DND-41 (cell line): Measurements from ENCODE around the gene ASF1A.

Source experiments
- ATAC-seq: fragments of 200-7000 bp; cut with Tn5 transposase; 3 replicates; pipeline ENCODE4 v1.9.1; 2021; ENCODE audit warnings: low read depth; ENCODE audit not compliant: insufficient read depth
- DNase-seq: peaks from one replicate; pipeline ENCODE4 v3.0.0-alpha.2; 2020
- H2AFZ ChIP-seq: 2 replicates; pipeline ENCODE4 v1.6.0; 2012; ENCODE audit warnings: low read depth, low read length
- H3K27ac ChIP-seq: 2 replicates; pipeline ENCODE4 v1.5.1; 2012; ENCODE audit warnings: low read length, inconsistent platforms
- H3K27me3 ChIP-seq: fragments of 200-600 bp; sonication (generic); 2 replicates; pipeline ENCODE4 v1.6.0; 2012; ENCODE audit warnings: low read length, mild to moderate bottlenecking, inconsistent platforms; ENCODE audit not compliant: insufficient read depth, poor library complexity
- H3K36me3 ChIP-seq: 2 replicates; pipeline ENCODE4 v1.5.1; 2012; ENCODE audit warnings: low read length, inconsistent platforms; ENCODE audit not compliant: insufficient read depth
- H3K4me1 ChIP-seq: 2 replicates; pipeline ENCODE4 v1.5.1; 2012; ENCODE audit warnings: mild to moderate bottlenecking, low read length; ENCODE audit not compliant: insufficient read depth
- H3K4me2 ChIP-seq: 2 replicates; pipeline ENCODE4 v1.6.0; 2012; ENCODE audit warnings: mild to moderate bottlenecking, moderate library complexity, low read length, inconsistent platforms; ENCODE audit not compliant: insufficient read depth
- H3K4me3 ChIP-seq, 2 experiments: fragments of 200-600 bp in 1 of 2; shearing (Covaris generic) in 1 of 2; 2 replicates each; pipeline ENCODE4 v1.5.1; 2012 to 2016; ENCODE audit warnings: inconsistent platforms in 2 of 2, low read length in 2 of 2, mild to moderate bottlenecking in 2 of 2, low read depth in 1 of 2, moderate library complexity in 1 of 2
- H3K79me2 ChIP-seq: 2 replicates; pipeline ENCODE4 v1.6.0; 2012; ENCODE audit warnings: low read length, inconsistent platforms; ENCODE audit not compliant: insufficient read depth
- H3K9ac ChIP-seq: 2 replicates; pipeline ENCODE4 v1.6.0; 2012; ENCODE audit warnings: low read depth, mild to moderate bottlenecking, inconsistent platforms, low read length, moderate library complexity
- H3K9me3 ChIP-seq: 2 replicates; pipeline ENCODE4 v1.5.1; 2012; ENCODE audit warnings: low read length, moderate library complexity, mild to moderate bottlenecking, inconsistent platforms; ENCODE audit not compliant: insufficient read depth, severe bottlenecking
- H4K20me1 ChIP-seq: 2 replicates; pipeline ENCODE4 v1.6.0; 2012; ENCODE audit warnings: low read length; ENCODE audit not compliant: insufficient read depth
- CTCF ChIP-seq: IDR thresholded peaks from 2 replicates; pipeline ENCODE4 v1.5.1; 2012; ENCODE audit warnings: borderline replicate concordance, low read length, moderate library complexity, mild to moderate bottlenecking; ENCODE audit not compliant: poor library complexity, severe bottlenecking; ENCODE audit errors: extremely low read depth
- EZH2 ChIP-seq: IDR thresholded peaks from 3 replicates; pipeline ENCODE4 v1.6.1; 2012; ENCODE audit warnings: borderline replicate concordance, low read depth, mild to moderate bottlenecking, moderate library complexity, low read length, inconsistent platforms; ENCODE audit not compliant: severe bottlenecking

Gene ASF1A

GRCh38 chr6:118860880-118861279 lies 33.1 kb upstream of the ASF1A start:
- Histone ChIP-seq H3K4me3 (no peak overlapping the region), H3K27me3 (no peaks in the 10 kb centered on the region), H3K27ac (no peak overlapping the region), H3K9ac (no peak overlapping the region), H4K20me1 (no peaks in the 10 kb centered on the region), H2AFZ (no peak overlapping the region), H3K4me1 (no peaks in the 10 kb centered on the region), H3K9me3 (no peaks in the 10 kb centered on the region), H3K79me2 (no peaks in the 10 kb centered on the region), H3K36me3 (peaks cover 8% of the 10 kb centered on the region; the same call in 1 of the 2 replicates), H3K4me2 (no peak overlapping the region)
- ATAC-seq = peak; percentile 31; the same call in 1 of the 3 replicates
- TF ChIP-seq EZH2 = no peak
- TF ChIP-seq CTCF = no peak
- no peak for DNase-seq

DNA sequence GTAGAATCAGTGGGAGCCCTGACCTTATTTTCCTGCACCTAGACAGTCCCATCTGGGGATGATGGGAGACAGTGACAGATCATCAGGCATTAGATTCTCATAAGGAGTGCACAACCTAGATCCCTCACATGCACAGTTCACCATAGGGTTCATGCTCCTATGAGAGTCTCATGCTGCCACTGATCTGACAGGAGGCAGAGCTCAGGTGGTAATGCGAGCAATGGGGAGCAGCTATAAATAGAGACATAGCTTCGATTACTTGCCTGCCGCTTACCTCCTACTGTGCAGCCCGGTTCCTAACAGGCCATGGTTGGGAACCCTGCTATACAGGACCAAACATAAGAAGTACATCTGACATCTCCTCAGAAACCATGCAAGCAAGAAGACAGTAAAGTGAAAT lies 31.5 kb upstream of the ASF1A start:
- TF ChIP-seq CTCF = no peak
- no peak for TF ChIP-seq EZH2
- H3K9me3 ChIP-seq = no peaks in the 10 kb centered on the region
- no peak overlapping the region for H3K9ac ChIP-seq
- H3K27ac ChIP-seq = no peak overlapping the region
- peaks cover 8% of the 10 kb centered on the region; the same call in 1 of the 2 replicates for H3K36me3 ChIP-seq
- no peak for ATAC-seq
- no peak overlapping the region for H3K4me3 ChIP-seq
- H3K27me3 ChIP-seq = no peaks in the 10 kb centered on the region
- no peak overlapping the region for H2AFZ ChIP-seq
- no peaks in the 10 kb centered on the region for H4K20me1 ChIP-seq
- DNase-seq = no peak
- H3K4me1 ChIP-seq = no peaks in the 10 kb centered on the region
- H3K79me2 ChIP-seq = no peaks in the 10 kb centered on the region
- no peak overlapping the region for H3K4me2 ChIP-seq

DNA sequence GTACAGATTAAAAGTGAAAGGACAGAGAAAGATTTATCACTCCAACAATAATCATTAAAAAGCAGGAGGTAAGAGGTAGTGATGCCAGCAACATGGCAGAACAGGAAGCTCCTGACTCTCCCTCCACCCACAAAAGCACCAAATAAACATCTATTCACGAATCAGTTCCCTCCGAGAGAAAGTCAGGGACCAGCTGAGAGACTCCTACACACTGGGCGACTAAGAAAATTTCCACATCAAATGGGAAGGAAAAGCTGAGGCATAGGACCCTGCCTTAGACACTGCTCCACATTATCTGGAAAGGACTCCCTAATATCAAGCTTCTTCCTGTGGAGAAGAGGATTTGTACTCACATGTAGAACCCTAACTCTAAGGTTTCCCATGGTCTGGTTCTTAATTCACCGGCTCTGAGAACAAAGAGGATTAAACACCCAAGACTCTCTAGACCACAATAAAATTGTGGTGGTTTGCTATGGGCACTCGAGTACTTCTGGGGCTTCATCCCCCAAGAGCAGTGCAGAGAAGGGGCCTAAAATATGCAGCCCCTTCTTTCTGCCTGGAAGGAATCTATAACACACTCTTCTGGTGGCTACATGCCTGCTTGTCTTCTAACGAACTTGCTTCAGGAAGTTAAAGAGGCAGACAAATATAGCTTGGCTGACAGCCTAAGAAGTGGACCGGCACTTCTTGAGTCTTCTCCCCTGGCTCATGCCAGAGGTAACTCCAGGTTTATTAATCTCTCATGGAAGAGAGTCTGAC lies 29.4 kb upstream of the ASF1A start:
- Histone ChIP-seq H3K9ac (no peak overlapping the region), H3K36me3 (peaks cover 8% of the 10 kb centered on the region; the same call in 1 of the 2 replicates), H3K4me1 (no peaks in the 10 kb centered on the region), H3K27ac (no peak overlapping the region), H4K20me1 (no peaks in the 10 kb centered on the region), H3K4me2 (no peak overlapping the region), H3K27me3 (no peaks in the 10 kb centered on the region), H3K9me3 (no peaks in the 10 kb centered on the region), H3K79me2 (no peaks in the 10 kb centered on the region), H2AFZ (no peak overlapping the region), H3K4me3 (no peak overlapping the region)
- ATAC-seq (peak; percentile 40; the same call in 2 of the 3 replicates), DNase-seq (no peak)
- TF ChIP-seq EZH2 = no peak
- no peak for TF ChIP-seq CTCF
